ENCODE data around the gene ABCC10.

GRCh38 chr6:43475516-43475915, 48.2 kb downstream of the ABCC10 start:
- no peak for TF ChIP-seq CTCF (IDR thresholded peaks at IDR 0.05)
- no peak for TF ChIP-seq POLR2A (IDR thresholded peaks at IDR 0.05)
